GM10248 (cell line): ENCODE measurements around the gene POU2F2.

ENCODE experiments used
- CTCF ChIA-PET: fragments of 300-600 bp; sonication (Branson Sonifier 250); formaldehyde crosslinking; extraction: SDS; loops from one replicate; lab custom pipeline; 2021; ENCODE audit warnings: antibody characterized with exemption; lab: Yijun Ruan, JAX
- POLR2A ChIA-PET: fragments of 350-650 bp; sonication (Branson Sonifier 250); formaldehyde crosslinking; extraction: SDS; loops from one replicate; lab custom pipeline; 2020; ENCODE audit warnings: antibody characterized with exemption; lab: Yijun Ruan, JAX
- DNase-seq: peaks from one replicate; pipeline ENCODE4 v3.0.0; 2012; ENCODE audit errors: extremely low spot score
- CTCF ChIP-seq: IDR thresholded peaks from 2 replicates; pipeline ENCODE4 v1.5.1; 2012; ENCODE audit warnings: mild to moderate bottlenecking, low read depth; ENCODE audit errors: extremely low read depth, missing control alignments, control extremely low read depth

Gene POU2F2

GRCh38 chr19:42113641-42114348 is 18.5 kb downstream of the POU2F2 start:
- no peak for TF ChIP-seq CTCF
- CTCF ChIA-PET: interaction anchor here (0.6 to 4.5 kb wide), 14 partner anchors 10 to 306 kb away, joined by 3 to 34 read pairs (median 4); partner anchors contain the start of gene POU2F2
- POLR2A ChIA-PET: interaction anchor here (1.1 to 1.3 kb wide), 2 partner anchors 85 to 130 kb away, joined by 3 read pairs; no protein-coding TSS in a partner anchor
- DNase-seq: peak; percentile 62

GRCh38 chr19:42111811-42112210 is 20.4 kb downstream of the POU2F2 start:
- ChIA-PET POLR2A (no interaction called here), CTCF (interaction anchor here (0.9 to 5.1 kb wide), 9 partner anchors 12 to 132 kb away, joined by 3 to 66 read pairs (median 5); partner anchors contain the start of gene POU2F2)
- no peak for TF ChIP-seq CTCF
- no peak for DNase-seq

DNA sequence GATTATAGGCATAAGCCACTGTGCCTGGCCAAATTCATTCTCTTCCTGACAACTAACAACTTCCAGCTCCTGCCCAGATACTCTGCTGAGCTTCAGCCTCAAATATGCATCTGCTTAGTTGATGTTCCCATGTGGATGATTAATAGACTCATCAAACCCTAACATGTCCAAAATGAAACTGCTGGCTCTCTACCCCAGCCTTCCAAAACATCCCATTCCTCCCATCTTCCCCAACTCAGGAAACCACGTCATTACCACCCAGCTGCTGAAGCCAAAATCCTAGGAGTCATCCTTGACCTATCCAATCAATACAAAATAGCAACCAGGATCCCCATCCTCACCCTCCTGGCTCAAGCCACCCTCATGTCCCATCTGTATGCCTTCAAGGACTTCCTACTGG is 20.9 kb downstream of the POU2F2 start:
- no peak for TF ChIP-seq CTCF
- DNase-seq: no peak
- ChIA-PET CTCF (interaction anchor here (0.9 to 5.1 kb wide), 7 partner anchors 12 to 327 kb away, joined by 3 to 66 read pairs (median 5); partner anchors contain the start of gene POU2F2), POLR2A (interaction anchor here (1.0 kb wide), 1 partner anchor 252 kb away, joined by 3 read pairs; the partner anchor contains the start of gene RPS19)

DNA sequence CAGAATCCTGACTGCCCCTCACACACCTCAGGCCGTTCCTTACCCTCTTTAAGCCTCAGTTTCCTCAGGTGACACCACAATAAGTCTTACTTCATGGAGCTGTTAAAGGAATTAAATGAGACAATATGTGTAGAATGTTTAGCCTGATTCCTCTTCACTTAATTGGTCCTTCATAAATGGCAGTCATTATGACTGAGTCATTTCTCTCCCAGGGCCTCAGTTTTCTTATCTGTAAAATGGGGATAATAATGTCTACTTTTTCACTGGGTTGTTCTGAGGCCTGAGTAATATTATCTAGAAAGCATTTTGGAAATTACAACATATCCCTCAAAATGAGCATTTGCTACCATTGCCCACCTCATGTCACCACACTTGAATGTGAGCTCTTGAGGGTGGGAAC is 21.6 kb downstream of the POU2F2 start:
- ChIA-PET CTCF (interaction anchor here (0.9 to 5.1 kb wide), 8 partner anchors 11 to 328 kb away, joined by 3 to 66 read pairs (median 12); partner anchors contain the start of gene POU2F2), POLR2A (interaction anchor here (1.0 kb wide), 1 partner anchor 251 kb away, joined by 3 read pairs; the partner anchor contains the start of gene RPS19)
- no peak for TF ChIP-seq CTCF
- DNase-seq: no peak

DNA sequence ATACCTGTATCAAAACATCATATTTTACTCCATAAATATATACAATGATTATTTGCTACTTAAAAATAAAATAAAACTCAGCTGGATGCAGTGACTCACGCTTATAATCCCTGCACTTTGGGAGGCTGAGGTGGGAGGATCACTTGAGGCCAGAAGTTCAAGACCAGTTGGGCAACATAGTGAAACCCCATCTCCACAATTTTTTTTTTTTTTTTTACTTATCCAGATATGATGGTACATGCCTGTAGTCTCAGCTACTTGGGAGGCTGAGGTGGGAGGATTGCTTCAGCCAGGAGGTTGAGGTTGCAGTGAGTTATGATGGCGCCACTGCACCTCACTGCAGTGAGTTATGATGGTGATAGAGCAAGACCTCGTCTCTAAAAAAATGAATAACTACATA is 22.4 kb downstream of the POU2F2 start:
- POLR2A ChIA-PET: interaction anchor here (1.3 kb wide), 1 partner anchor 13 kb away, joined by 4 read pairs; no protein-coding TSS in a partner anchor
- DNase-seq: no peak
- CTCF ChIA-PET: interaction anchor here (1.4 to 5.1 kb wide), 11 partner anchors 9 to 177 kb away, joined by 3 to 80 read pairs (median 21); partner anchors contain the start of genes POU2F2 and ZNF574
- no peak for TF ChIP-seq CTCF
